GM19467 (cell line): ENCODE results near the gene MRPL53.

Experiments
- ATAC-seq: cut with Tn5 transposase; IDR thresholded peaks from one replicate; pipeline ENCODE4 v1.9.1; 2021; ENCODE audit warnings: mild to moderate bottlenecking, moderate library complexity; ENCODE audit not compliant: unreplicated experiment

Gene MRPL53

DNA sequence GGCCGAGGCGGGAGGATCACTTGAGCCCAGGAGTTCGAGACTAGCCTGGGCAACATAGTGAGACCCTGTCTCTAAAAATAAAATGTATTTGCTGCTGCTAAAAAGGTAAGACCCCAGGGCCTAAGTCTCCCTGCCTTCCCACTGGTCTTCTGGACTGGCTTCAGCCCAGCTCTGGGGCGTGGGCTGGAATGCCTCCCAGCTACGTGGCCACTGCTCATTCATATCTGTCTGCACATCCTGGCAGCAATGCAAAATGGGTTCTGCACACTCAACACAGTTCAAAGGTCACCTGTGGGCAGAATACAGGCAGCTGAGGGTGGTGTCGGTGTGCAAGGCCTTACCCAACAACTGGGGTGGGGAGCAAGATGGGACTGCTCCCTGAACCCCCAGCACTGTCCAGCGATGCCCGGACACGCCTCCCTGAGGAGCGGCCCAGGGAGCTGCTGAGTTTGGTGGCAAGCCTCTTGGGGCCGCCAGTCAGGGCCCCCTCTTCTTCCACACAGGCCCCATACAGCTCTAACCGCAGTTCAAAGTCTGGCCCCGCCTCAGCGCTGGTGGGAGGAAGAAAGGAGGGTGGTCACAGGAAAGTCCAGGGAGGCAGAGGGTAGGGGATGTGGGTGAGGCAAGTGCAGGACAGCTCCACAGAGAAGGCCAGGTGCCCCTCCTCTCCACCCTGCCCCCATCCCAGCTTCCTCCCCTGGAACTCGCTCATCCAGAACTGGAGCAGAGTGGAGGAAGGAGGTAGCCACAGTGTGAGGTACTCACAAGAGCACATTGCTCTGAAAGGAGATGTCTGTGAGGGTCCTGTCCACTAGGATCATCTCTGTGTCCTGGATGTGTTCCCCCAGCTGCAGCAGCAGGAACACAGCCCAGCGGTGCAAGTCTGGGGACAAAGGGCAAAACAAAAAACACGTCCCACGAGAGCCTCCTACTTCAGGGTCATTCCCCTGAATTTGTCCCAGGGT is 42.7 kb downstream of the MRPL53 start:
- ATAC-seq = no peak

DNA sequence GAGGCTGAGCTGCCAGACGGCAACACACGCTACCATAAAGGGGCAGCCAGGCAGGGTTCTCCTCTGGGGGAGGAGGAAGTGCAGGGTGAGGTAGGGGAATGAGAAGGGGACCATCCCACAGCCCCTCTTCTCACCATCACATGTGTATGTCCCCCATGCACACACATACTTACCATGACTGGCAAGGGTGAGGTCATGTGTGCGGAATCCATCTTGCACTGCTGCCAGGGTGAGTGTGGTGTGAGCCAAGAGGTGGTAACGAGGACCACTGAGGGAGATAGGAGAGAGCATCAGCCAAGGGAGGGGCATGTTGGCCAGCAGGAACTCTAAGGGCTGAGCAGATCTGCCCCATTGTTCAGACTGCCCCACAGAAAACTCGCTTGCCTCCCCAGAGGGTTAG is 43.8 kb downstream of the MRPL53 start:
- no peak for ATAC-seq

DNA sequence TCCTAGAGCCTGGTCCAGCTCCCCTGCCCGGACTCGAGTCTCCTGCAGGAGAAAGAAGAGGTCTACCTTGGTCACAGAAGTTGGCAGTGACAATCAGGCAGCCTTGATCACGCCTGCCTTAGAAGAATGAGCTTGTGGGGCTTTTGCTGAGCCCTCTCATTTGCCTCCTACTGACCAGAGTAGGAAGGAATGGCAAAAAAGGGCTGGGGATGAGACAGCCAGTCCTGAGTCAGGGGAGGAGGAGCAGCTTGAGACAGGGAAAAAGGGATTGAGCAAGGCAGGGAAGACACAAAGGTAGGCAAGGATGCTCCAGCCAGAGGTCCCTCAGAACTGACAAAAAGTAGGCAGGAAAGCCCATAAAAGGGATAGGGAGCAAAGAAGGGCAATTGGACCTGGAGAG is 44.9 kb downstream of the MRPL53 start:
- no peak for ATAC-seq

DNA sequence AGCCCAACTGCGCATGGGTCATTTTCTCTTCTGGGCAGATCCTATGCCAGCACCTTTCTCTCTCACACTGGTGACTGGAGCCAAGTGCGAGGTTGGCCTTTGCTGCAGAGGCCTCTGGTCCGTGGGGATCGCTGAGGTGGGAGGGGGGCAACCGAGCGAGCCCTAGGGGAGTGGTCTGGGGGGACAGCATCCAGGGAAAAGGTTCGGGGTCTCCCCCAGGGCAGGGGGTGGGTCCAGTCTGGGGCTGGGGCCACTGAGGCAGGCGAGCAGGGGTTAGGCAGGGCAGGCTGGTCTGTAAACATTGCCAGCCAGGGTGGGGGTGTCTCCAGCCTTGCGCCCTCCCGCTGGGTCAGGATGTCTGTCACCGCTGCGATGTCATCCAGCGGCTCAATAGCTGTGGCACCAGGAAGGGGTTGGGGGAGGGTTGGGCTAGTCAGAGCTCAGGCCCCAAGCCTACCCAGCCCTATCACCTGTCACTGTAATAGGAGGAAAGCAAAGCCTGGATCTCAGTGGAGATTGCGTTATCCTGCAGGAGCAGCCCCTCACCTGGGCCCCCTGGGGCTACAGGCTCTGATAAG is 46.2 kb downstream of the MRPL53 start:
- ATAC-seq = no peak

DNA sequence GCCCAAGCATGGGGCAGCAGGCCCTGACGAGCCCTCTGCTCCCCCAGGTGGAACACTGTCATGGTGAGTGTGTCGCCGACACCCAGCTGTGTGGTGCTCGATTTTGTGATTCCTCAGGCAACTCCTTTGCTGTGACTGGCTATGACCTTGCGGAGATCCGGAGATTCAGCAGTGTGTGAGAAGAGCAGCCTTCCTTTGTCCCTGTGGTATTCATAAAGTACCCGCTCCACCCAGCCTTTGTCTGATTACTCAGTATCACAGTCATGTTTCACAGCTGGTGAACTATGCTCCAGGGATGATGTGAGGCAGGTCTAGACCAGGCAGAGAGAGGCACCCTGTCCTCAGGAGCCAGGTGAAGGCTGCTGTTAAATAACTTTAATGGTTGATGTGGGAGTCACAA is 47.0 kb downstream of the MRPL53 start:
- no peak for ATAC-seq

DNA sequence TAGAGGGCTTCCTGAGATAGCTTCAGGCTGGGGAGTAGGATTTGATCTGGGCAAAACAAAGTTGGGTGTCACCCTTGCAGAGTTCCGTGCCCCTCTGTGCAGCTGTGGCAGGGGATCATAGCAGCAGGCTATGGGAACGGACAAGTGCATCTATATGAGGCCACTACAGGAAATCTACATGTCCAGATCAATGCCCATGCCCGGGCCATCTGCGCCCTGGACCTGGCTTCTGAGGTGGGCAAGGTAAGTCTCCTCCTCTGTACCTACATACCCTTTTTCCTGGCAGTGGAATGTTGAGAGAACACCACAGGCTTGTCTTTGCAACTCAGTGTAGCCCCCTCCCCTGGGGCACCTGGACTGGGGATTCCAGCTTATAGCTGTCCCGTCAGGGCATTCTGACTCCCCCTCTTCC is 47.5 kb downstream of the MRPL53 start:
- ATAC-seq = no peak

DNA sequence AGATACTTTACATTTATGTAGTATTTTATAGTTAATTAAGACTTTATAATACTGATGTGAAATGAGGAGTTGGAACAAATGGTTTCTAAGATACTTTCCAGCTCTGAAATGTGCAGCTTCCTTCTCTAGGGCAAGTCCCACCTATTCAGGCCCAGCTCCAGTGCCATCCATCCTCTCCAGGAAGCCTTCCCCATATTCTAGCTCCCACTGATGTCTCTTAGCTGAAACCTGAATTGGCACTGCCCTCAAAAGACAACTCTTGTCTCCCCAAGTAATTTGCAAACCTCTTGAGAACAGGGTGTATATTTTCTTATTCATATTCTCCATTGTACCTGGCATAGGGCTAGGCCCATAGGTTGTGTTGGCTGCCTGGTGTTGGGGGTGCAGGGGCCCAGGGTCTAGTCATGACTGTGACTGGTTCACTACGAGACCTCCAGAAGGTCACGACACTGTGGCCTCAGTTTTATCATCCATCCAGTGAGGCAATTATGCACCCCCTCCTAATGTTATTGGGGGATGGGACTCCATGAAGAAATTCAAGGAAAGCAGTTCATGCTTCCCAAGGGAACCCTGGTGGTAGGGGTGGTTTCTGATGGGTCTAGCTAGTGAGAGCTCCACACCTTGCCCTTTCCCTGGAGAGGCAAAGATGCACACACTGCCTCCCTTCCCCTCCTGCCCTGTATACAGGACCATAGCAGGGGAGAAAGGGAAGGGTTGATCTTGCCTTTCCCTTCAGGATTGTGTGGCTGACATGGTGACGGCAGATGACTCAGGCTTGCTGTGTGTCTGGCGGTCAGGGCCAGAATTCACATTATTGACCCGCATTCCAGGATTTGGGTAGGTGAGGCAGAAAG is 48.1 kb downstream of the MRPL53 start:
- ATAC-seq = no peak

DNA sequence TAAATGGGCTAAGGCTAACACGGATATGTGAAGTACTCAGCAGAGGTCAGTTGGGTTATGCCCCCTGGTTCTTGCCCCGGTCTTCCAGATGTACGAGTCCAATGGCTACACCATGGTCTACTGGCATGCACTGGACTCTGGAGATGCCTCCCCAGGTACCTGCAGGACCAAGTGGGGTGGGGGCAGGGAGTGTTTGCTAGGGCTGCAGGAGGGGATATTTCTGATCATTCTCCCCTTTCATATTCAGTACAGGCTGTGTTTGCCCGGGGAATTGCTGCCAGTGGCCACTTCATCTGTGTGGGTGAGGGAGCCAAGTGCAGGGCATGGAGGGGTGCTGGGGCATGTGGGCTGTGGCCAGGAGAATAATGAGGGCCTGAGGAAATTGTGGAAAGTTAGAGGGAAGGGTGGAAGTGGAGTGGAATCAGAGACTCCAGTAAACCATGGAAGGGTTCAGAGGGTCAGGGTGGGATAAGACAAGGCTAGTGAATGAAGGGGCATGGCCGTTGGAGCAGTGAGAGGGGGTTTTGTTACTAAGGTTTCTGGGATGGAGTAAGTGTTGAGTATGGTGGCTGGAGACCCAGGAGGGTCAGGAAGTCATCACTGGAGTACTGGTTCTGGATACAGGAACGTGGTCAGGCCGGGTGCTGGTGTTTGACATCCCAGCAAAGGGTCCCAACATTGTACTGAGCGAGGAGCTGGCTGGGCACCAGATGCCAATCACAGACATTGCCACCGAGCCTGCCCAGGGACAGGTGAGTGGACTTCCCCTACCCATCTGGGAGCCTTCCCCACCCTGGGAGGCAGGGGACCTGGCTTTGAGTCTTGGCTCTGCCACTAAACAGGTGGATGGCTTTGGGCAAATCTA is 49.0 kb downstream of the MRPL53 start:
- ATAC-seq = no peak
